Stimulated activated CD8-positive, alpha-beta memory T cell treated with anti-CD3 and anti-CD28 coated beads, Interleukin-7, amount 100 ng/mL, for 24 hours (primary cell): ENCODE measurements around the gene ZNF648.
"Not testable (repeated sequence)": the region's sequence is repeated elsewhere in the genome, so short reads cannot be mapped to it uniquely, and the experiment has no call there.

Experiments used
- DNase-seq: peaks from one replicate; pipeline ENCODE4 v3.0.0-alpha.2; 2020; ENCODE audit warnings: low read depth

The ZNF648 gene

GRCh38 chr1:182061594-182061993 lies at the start of gene ZNF648:
Gene ZNF648, minus strand, starts transcription at chr1:182061712. Its CDS starts 3,702 bp downstream, at chr1:182058010.
- DNase-seq = no peak

- no peak for DNase-seq
Measured at GRCh38 chr1:182110635-182111034, 49.1 kb upstream of the ZNF648 start.

DNA sequence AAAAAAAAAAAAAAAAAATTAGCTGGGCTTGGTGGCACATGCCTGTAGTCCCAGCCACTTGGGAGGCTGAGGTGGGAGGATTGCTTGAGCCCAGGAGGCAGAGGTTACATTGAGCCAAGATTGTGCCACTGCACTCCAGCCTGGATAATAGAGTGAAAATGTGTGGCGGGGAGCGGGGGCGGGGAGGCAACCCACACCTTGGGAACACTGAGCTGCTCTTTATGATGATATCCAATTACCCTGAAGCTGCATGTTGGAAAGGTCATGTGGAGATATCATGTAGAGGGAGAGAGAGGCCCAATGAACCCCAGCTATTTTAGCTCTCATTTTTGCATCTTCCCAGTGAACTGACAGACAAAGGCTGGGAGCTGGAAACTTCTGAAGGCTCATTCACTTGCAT lies 48.3 kb upstream of the ZNF648 start:
- no peak for DNase-seq

- DNase-seq = no peak
Measured at GRCh38 chr1:182107209-182107608, 45.7 kb upstream of the ZNF648 start.

GRCh38 chr1:182102043-182102416 lies 40.5 kb upstream of the ZNF648 start:
- no peak for DNase-seq

- no peak for DNase-seq
Measured at GRCh38 chr1:182101415-182102042, 40.0 kb upstream of the ZNF648 start.

- DNase-seq = no peak
Measured at GRCh38 chr1:182098301-182098700, 36.8 kb upstream of the ZNF648 start.

GRCh38 chr1:182095946-182096345 lies 34.4 kb upstream of the ZNF648 start:
- DNase-seq = no peak

DNA sequence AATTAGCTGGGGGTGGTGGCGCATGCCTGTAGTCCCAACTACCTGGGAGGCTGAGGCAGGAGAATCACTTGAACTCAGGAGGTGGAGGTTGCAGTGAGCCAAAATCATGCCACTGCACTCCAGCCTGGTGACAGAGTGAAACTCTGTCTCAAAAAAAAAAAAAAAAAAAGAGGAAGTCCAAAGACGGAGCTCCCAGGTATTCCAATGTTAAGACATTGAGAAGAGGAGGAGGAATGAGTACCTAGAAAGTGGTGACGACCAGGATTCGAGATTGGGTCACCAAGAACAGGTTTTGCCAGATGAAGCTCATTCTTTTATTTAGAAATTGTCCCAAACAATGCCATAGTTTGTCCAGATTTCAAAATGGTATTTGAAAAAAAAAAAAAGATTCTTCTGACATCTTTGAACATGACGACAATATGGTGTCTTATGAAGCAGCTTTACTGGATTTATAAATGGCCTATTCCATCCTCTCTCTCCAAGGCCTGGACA lies 33.0 kb upstream of the ZNF648 start:
- DNase-seq = not testable (repeated sequence)

GRCh38 chr1:182093781-182094180 lies 32.3 kb upstream of the ZNF648 start:
- DNase-seq = no peak

- DNase-seq = no peak
Measured at GRCh38 chr1:182092336-182092735, 30.8 kb upstream of the ZNF648 start.

- DNase-seq = no peak
Measured at GRCh38 chr1:182091083-182091482, 29.6 kb upstream of the ZNF648 start.

- no peak for DNase-seq
Measured at GRCh38 chr1:182087719-182088350, 26.3 kb upstream of the ZNF648 start.

- DNase-seq = no peak
Measured at GRCh38 chr1:182087304-182087703, 25.8 kb upstream of the ZNF648 start.

- no peak for DNase-seq
Measured at GRCh38 chr1:182086620-182087019, 25.1 kb upstream of the ZNF648 start.

GRCh38 chr1:182086136-182086535 lies 24.6 kb upstream of the ZNF648 start:
- DNase-seq = no peak

DNA sequence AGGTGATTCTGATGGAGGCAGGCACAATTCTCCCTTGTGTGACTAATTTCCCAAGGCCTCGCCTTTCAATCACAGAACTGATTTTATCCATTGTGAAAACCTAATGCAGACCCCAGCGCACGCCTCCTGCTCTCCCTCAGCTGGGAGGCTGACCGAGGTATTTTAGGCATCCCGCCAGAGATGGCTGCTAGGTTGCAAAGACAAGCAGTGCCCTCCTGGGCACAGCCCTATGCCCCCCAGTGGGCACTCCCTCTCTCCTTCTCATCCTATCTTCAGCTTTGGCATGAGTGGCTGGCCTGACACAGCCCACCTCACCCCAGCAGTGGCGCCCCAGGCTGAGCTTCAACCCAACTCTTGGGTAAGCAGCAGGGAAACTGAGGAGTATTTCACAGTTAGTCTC lies 24.2 kb upstream of the ZNF648 start:
- DNase-seq = no peak

- DNase-seq = peak; percentile 56
Measured at GRCh38 chr1:182084487-182085316, 23.2 kb upstream of the ZNF648 start.

- DNase-seq = no peak
Measured at GRCh38 chr1:182083851-182084486, 22.5 kb upstream of the ZNF648 start.

- no peak for DNase-seq
Measured at GRCh38 chr1:182080955-182081582, 19.6 kb upstream of the ZNF648 start.

GRCh38 chr1:182080040-182080439 lies 18.5 kb upstream of the ZNF648 start:
- DNase-seq = no peak

DNA sequence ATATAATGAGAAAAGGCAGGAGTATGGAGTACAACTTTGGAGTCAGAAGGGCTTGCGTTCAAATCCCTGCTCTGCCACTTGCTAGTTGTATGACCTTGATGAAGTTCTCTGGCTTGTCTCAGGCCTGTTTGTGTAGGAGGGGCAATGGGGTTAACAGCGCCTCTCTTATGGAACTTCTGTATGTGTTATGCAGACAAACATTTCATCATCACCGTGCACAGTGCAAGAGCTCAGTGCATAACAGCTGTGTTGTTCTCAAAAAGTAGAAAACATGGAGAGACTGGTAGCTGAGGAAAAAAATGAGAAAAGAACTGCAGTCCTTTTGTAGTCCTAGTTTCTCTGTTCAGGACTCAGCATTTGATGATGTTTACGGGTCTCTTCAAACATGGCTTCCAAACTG lies 10.4 kb upstream of the ZNF648 start:
- no peak for DNase-seq
